ENCODE measurements around the gene DIP2B. TPM values are rescaled to one million over a fixed set of nuclear protein-coding genes. Genes with fewer than 3 reads are reported as not detected.

The DIP2B gene
- total and polyA plus RNA-seq, 2 donors (not counting 1 experiment from before 2014, with no cell fraction given): 12.6 to 21.0 TPM

DNA sequence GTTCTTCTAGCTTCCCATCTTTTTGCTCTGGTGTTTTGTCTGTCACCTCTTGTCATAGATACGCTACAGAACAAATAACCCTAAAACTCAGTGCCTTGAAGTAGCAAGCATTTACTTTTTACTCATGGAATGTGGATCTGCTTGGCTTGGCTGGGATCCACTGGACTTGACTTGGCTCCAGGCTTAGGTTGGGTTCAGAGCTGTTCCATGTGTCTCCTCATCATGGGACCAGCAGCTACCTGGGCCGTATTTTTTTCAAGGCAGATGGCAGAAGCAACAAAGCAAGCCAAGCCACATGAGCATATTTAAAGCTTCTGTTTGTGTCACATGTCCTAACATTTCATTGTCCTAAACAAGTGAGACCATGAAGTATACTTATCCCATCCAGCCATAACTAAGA, 210.4 kb downstream of the DIP2B start:
- no peak overlapping the region for H3K9ac ChIP-seq (ENCODE audit: insufficient read depth, low read length)
- H3K9me3 ChIP-seq (ENCODE audit: control insufficient read depth, insufficient read depth, low read depth, low read length): no peaks in the 10 kb centered on the region
- no peak overlapping the region for H3K27ac ChIP-seq (ENCODE audit: insufficient read depth, low read length)
- no peaks in the 10 kb centered on the region for H3K79me2 ChIP-seq (ENCODE audit: control insufficient read depth, insufficient read depth, low read length)
- H3K4me3 ChIP-seq (replicated peaks in 1 of 4; ENCODE audit: control extremely low read depth in 1 of 4, insufficient read depth in 1 of 4, low read depth in 3 of 4, low read length in 4 of 4): no peak overlapping the region
- no peaks in the 10 kb centered on the region for H3K27me3 ChIP-seq (ENCODE audit: control insufficient read depth, insufficient read depth, low read length)
- H2AFZ ChIP-seq (ENCODE audit: low read length): no peak overlapping the region
- peak in 1 of 2 donors; percentile 34 for DNase-seq (ENCODE audit: low read depth in 2 of 2)
- H3K4me1 ChIP-seq (ENCODE audit: control insufficient read depth, extremely low read depth, insufficient read depth, low read length): no peaks in the 10 kb centered on the region
- H3K36me3 ChIP-seq (ENCODE audit: control insufficient read depth, insufficient read depth, low read length): peaks cover 4% of the 10 kb centered on the region
- TF ChIP-seq EZH2 (IDR thresholded peaks at IDR 0.05; ENCODE audit: low read length, missing control alignments) (no peak), CTCF (conservative IDR thresholded peaks at IDR 0.05 in 1 of 2, IDR thresholded peaks at IDR 0.05 in 1 of 2; ENCODE audit: low read depth in 1 of 2, low read length in 2 of 2) (no peak)
- no peaks in the 10 kb centered on the region for H4K20me1 ChIP-seq (ENCODE audit: control insufficient read depth, extremely low read depth, insufficient read depth, low read length)
- H3K4me2 ChIP-seq (ENCODE audit: extremely low read depth, insufficient read depth, low read length): no peak overlapping the region

- no peak overlapping the region for H3K4me2 ChIP-seq (ENCODE audit: extremely low read depth, insufficient read depth, low read length)
- peaks cover 4% of the 10 kb centered on the region for H3K36me3 ChIP-seq (ENCODE audit: control insufficient read depth, insufficient read depth, low read length)
- H2AFZ ChIP-seq (ENCODE audit: low read length): no peak overlapping the region
Measured at GRCh38 chr12:50718760-50719159, 214.0 kb downstream of the DIP2B start.

DNA sequence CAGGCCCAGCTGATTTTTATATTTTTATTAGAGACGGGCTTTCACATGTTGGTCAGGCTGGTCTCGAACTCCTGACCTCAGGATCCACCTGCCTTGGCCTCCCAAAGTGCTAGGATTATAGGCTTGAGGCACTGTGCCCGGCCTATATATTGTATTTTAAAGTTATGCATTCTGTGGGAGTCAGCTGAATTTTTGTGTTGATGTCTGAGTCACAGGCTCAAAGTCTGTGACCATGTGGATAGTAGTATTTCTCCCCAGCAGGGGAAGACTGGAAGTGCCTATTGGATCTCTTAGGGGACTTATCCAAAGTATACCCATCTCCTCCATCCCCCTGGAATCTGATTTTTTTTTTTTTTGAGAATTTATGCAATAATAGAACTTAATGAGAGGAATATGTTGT, 215.3 kb downstream of the DIP2B start:
- TF ChIP-seq EZH2 (IDR thresholded peaks at IDR 0.05; ENCODE audit: low read length, missing control alignments) (no peak), CTCF (conservative IDR thresholded peaks at IDR 0.05 in 1 of 2, IDR thresholded peaks at IDR 0.05 in 1 of 2; ENCODE audit: low read depth in 1 of 2, low read length in 2 of 2) (no peak)
- H4K20me1 ChIP-seq (ENCODE audit: control insufficient read depth, extremely low read depth, insufficient read depth, low read length): no peaks in the 10 kb centered on the region
- H3K4me3 ChIP-seq (replicated peaks in 1 of 4; ENCODE audit: control extremely low read depth in 1 of 4, insufficient read depth in 1 of 4, low read depth in 3 of 4, low read length in 4 of 4): no peak overlapping the region
- H3K9me3 ChIP-seq (ENCODE audit: control insufficient read depth, insufficient read depth, low read depth, low read length): no peaks in the 10 kb centered on the region
- no peak overlapping the region for H3K27ac ChIP-seq (ENCODE audit: insufficient read depth, low read length)
- H3K27me3 ChIP-seq (ENCODE audit: control insufficient read depth, insufficient read depth, low read length): no peaks in the 10 kb centered on the region
- no peaks in the 10 kb centered on the region for H3K4me1 ChIP-seq (ENCODE audit: control insufficient read depth, extremely low read depth, insufficient read depth, low read length)
- H3K4me2 ChIP-seq (ENCODE audit: extremely low read depth, insufficient read depth, low read length): no peak overlapping the region
- no peaks in the 10 kb centered on the region for H3K79me2 ChIP-seq (ENCODE audit: control insufficient read depth, insufficient read depth, low read length)
- H2AFZ ChIP-seq (ENCODE audit: low read length): no peak overlapping the region
- peaks cover 7% of the 10 kb centered on the region for H3K36me3 ChIP-seq (ENCODE audit: control insufficient read depth, insufficient read depth, low read length)
- no peak overlapping the region for H3K9ac ChIP-seq (ENCODE audit: insufficient read depth, low read length)
- DNase-seq (ENCODE audit: low read depth in 2 of 2): peak; percentile 14 to 30

More at GRCh38 chr12:50718760-50719159, 214.0 kb downstream of the DIP2B start:
- Histone ChIP-seq H3K27ac (ENCODE audit: insufficient read depth, low read length) (no peak overlapping the region), H3K4me1 (ENCODE audit: control insufficient read depth, extremely low read depth, insufficient read depth, low read length) (no peaks in the 10 kb centered on the region), H3K27me3 (ENCODE audit: control insufficient read depth, insufficient read depth, low read length) (no peaks in the 10 kb centered on the region), H3K9ac (ENCODE audit: insufficient read depth, low read length) (no peak overlapping the region), H3K79me2 (ENCODE audit: control insufficient read depth, insufficient read depth, low read length) (no peaks in the 10 kb centered on the region), H4K20me1 (ENCODE audit: control insufficient read depth, extremely low read depth, insufficient read depth, low read length) (no peaks in the 10 kb centered on the region), H3K4me3 (replicated peaks in 1 of 4; ENCODE audit: control extremely low read depth in 1 of 4, insufficient read depth in 1 of 4, low read depth in 3 of 4, low read length in 4 of 4) (no peak overlapping the region), H3K9me3 (ENCODE audit: control insufficient read depth, insufficient read depth, low read depth, low read length) (no peaks in the 10 kb centered on the region)
- no peak for DNase-seq (ENCODE audit: low read depth in 2 of 2)
- TF ChIP-seq EZH2 (IDR thresholded peaks at IDR 0.05; ENCODE audit: low read length, missing control alignments) (no peak), CTCF (conservative IDR thresholded peaks at IDR 0.05 in 1 of 2, IDR thresholded peaks at IDR 0.05 in 1 of 2; ENCODE audit: low read depth in 1 of 2, low read length in 2 of 2) (no peak)
